PFSK-1 (cell line): ENCODE results near the gene RBPMS2.

Source experiments
- POLR2AphosphoS5 ChIP-seq: IDR thresholded peaks from 2 replicates; pipeline ENCODE4 v1.6.1; 2012; ENCODE audit warnings: low read depth, mild to moderate bottlenecking, control low read depth, low read length, moderate library complexity
- TAF1 ChIP-seq: IDR thresholded peaks from 2 replicates; pipeline ENCODE4 v1.6.1; 2012; ENCODE audit warnings: low read length, control low read depth, borderline replicate concordance; ENCODE audit not compliant: insufficient read depth

- TF ChIP-seq POLR2AphosphoS5, result no peak
- no peak for TF ChIP-seq TAF1
Measured at GRCh38 chr15:64705006-64705405, 70.4 kb downstream of the RBPMS2 start.
